Measurements from ENCODE around the gene BLVRA.
"Not testable (repeated sequence)": the region's sequence is repeated elsewhere in the genome, so short reads cannot be mapped to it uniquely, and the experiment has no call there.

The BLVRA gene

GRCh38 chr7:43769791-43770465 lies 11.4 kb downstream of the BLVRA start:
- no peaks in the 10 kb centered on the region for H3K27me3 ChIP-seq (ENCODE audit: insufficient read depth, insufficient read length)
- no peaks in the 10 kb centered on the region for H3K9me3 ChIP-seq (ENCODE audit: insufficient read depth, low read length)
- H3K4me3 ChIP-seq (ENCODE audit: insufficient read length, low read depth), result no peak overlapping the region
- no peak for DNase-seq (ENCODE audit: low read depth, low spot score)
- peaks cover 4% of the 10 kb centered on the region for H3K4me1 ChIP-seq (ENCODE audit: insufficient read depth, insufficient read length)
- no peak overlapping the region for H3K9ac ChIP-seq (ENCODE audit: insufficient read length, low read depth)
- H3K36me3 ChIP-seq (ENCODE audit: insufficient read depth, insufficient read length, low read length), result peaks cover 10% of the 10 kb centered on the region
- TF ChIP-seq SUZ12 (IDR thresholded peaks at IDR 0.05; ENCODE audit: extremely low read depth, insufficient read depth, insufficient read length) (no peak), YY1 (IDR thresholded peaks at IDR 0.05; ENCODE audit: insufficient read depth, insufficient read length) (no peak), ZNF274 (IDR thresholded peaks at IDR 0.05; ENCODE audit: low read depth, low read length) (no peak)

DNA sequence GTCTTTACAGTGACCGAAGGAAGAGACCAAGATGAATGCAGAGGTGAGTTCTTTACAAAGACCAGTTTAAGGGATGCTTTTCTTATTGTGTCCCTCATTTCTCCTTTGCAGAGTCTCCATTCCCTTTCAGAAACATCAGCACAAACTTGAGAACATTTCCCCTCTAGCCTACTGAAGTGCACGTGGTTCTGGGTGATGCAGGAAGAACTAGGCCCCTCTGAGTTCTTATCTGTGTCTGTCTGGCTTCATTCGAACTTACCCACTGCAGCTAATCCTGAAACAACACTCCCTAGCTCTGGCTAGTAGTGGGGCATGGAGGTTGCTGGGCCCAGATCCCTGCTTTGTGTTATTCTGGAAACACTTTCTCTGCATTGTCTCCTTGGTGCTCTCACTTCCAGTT lies 12.6 kb downstream of the BLVRA start:
- no peak for DNase-seq (ENCODE audit: low read depth, low spot score)
- no peak for TF ChIP-seq ZNF274 (IDR thresholded peaks at IDR 0.05; ENCODE audit: low read depth, low read length)
- TF ChIP-seq SUZ12 (IDR thresholded peaks at IDR 0.05; ENCODE audit: extremely low read depth, insufficient read depth, insufficient read length), result no peak
- TF ChIP-seq YY1 (IDR thresholded peaks at IDR 0.05; ENCODE audit: insufficient read depth, insufficient read length), result no peak
- Histone ChIP-seq H3K36me3 (ENCODE audit: insufficient read depth, insufficient read length, low read length) (peaks cover 10% of the 10 kb centered on the region), H3K27me3 (ENCODE audit: insufficient read depth, insufficient read length) (no peaks in the 10 kb centered on the region), H3K4me3 (ENCODE audit: insufficient read length, low read depth) (no peak overlapping the region), H3K9ac (ENCODE audit: insufficient read length, low read depth) (no peak overlapping the region), H3K4me1 (ENCODE audit: insufficient read depth, insufficient read length) (peaks cover 4% of the 10 kb centered on the region), H3K9me3 (ENCODE audit: insufficient read depth, low read length) (no peaks in the 10 kb centered on the region)

DNA sequence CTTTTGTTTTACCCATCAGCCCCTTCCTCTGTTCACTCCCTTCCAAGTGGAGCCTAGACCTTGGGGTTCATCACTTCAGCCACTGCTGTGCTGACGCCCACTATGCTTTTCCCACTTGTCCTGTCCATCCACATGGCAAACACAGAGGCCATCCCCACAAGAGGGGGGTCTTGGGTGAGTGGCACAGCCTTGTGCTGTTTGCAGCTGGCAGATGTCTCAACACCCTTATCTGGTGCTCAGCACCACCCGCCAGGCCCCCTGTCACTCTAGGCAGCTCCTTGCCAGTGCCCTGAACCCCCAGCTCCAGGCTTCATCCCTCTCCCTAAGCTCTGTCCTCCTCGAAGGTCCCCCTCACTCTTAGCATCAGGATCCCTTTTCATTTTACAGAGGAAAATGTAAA lies 13.1 kb downstream of the BLVRA start:
- Histone ChIP-seq H3K9ac (ENCODE audit: insufficient read length, low read depth) (no peak overlapping the region), H3K27me3 (ENCODE audit: insufficient read depth, insufficient read length) (no peaks in the 10 kb centered on the region), H3K9me3 (ENCODE audit: insufficient read depth, low read length) (no peaks in the 10 kb centered on the region), H3K4me1 (ENCODE audit: insufficient read depth, insufficient read length) (peaks cover 3% of the 10 kb centered on the region), H3K36me3 (ENCODE audit: insufficient read depth, insufficient read length, low read length) (peaks cover 10% of the 10 kb centered on the region), H3K4me3 (ENCODE audit: insufficient read length, low read depth) (no peak overlapping the region)
- no peak for DNase-seq (ENCODE audit: low read depth, low spot score)
- TF ChIP-seq SUZ12 (IDR thresholded peaks at IDR 0.05; ENCODE audit: extremely low read depth, insufficient read depth, insufficient read length), result no peak
- TF ChIP-seq YY1 (IDR thresholded peaks at IDR 0.05; ENCODE audit: insufficient read depth, insufficient read length), result no peak
- no peak for TF ChIP-seq ZNF274 (IDR thresholded peaks at IDR 0.05; ENCODE audit: low read depth, low read length)

GRCh38 chr7:43773268-43773667 lies 14.8 kb downstream of the BLVRA start:
- not testable (repeated sequence) for H3K9ac ChIP-seq (ENCODE audit: insufficient read length, low read depth); H3K4me1 ChIP-seq (ENCODE audit: insufficient read depth, insufficient read length); H3K27me3 ChIP-seq (ENCODE audit: insufficient read depth, insufficient read length); H3K4me3 ChIP-seq (ENCODE audit: insufficient read length, low read depth); H3K36me3 ChIP-seq (ENCODE audit: insufficient read depth, insufficient read length, low read length); H3K9me3 ChIP-seq (ENCODE audit: insufficient read depth, low read length); DNase-seq (ENCODE audit: low read depth, low spot score)

- not testable (repeated sequence) for H3K4me1 ChIP-seq (ENCODE audit: insufficient read depth, insufficient read length); H3K27me3 ChIP-seq (ENCODE audit: insufficient read depth, insufficient read length); H3K4me3 ChIP-seq (ENCODE audit: insufficient read length, low read depth); DNase-seq (ENCODE audit: low read depth, low spot score); H3K9ac ChIP-seq (ENCODE audit: insufficient read length, low read depth)
- Histone ChIP-seq H3K36me3 (ENCODE audit: insufficient read depth, insufficient read length, low read length) (peaks cover 15% of the 10 kb centered on the region), H3K9me3 (ENCODE audit: insufficient read depth, low read length) (peaks cover 18% of the 10 kb centered on the region)
Measured at GRCh38 chr7:43775255-43775654, 16.8 kb downstream of the BLVRA start.

- not testable (repeated sequence) for H3K9ac ChIP-seq (ENCODE audit: insufficient read length, low read depth); H3K4me1 ChIP-seq (ENCODE audit: insufficient read depth, insufficient read length); H3K36me3 ChIP-seq (ENCODE audit: insufficient read depth, insufficient read length, low read length); H3K27me3 ChIP-seq (ENCODE audit: insufficient read depth, insufficient read length); DNase-seq (ENCODE audit: low read depth, low spot score); H3K4me3 ChIP-seq (ENCODE audit: insufficient read length, low read depth)
- H3K9me3 ChIP-seq (ENCODE audit: insufficient read depth, low read length), result peaks cover 18% of the 10 kb centered on the region
Measured at GRCh38 chr7:43778293-43779044, 20.0 kb downstream of the BLVRA start.

DNA sequence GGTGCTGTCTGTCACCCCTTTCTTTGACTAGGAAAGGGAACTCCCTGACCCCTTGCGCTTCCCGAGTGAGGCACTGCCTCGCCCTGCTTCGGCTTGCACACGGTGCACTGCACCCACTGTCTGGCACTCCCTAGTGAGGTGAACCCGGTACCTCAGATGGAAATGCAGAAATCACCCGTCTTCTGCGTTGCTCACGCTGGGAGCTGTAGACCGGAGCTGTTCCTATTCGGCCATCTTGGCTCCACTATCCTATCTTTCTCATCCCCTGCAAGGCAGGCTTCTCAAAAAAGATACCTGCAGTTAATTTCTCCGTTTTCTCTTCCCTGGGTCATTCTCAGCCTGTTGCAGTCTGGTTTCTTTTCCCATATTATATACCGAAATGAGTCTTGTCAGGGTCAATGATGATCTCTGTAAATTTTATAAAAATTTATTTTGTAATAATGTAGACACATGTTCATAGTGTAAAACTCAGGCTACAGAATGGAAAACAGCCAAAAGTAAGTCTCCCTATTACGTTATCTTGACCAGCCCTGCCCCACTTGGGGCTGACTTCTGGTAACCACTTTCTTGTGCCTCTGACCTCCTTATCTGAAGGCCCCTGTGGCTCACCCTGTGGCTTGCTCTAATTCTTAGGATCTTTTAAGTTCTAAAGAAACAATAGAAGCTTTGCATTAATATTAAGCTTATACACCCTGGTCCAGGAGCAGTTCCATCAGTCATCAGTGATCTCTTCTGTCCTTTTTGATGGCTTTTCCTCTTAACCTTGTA lies 20.7 kb downstream of the BLVRA start:
- Histone ChIP-seq H3K4me1 (ENCODE audit: insufficient read depth, insufficient read length) (no peaks in the 10 kb centered on the region), H3K9ac (ENCODE audit: insufficient read length, low read depth) (no peak overlapping the region), H3K36me3 (ENCODE audit: insufficient read depth, insufficient read length, low read length) (peaks cover 7% of the 10 kb centered on the region), H3K4me3 (ENCODE audit: insufficient read length, low read depth) (no peak overlapping the region), H3K9me3 (ENCODE audit: insufficient read depth, low read length) (peaks cover 18% of the 10 kb centered on the region), H3K27me3 (ENCODE audit: insufficient read depth, insufficient read length) (no peaks in the 10 kb centered on the region)
- TF ChIP-seq YY1 (IDR thresholded peaks at IDR 0.05; ENCODE audit: insufficient read depth, insufficient read length) (no peak), ZNF274 (IDR thresholded peaks at IDR 0.05; ENCODE audit: low read depth, low read length) (no peak), SUZ12 (IDR thresholded peaks at IDR 0.05; ENCODE audit: extremely low read depth, insufficient read depth, insufficient read length) (no peak)
- DNase-seq (ENCODE audit: low read depth, low spot score), result no peak
